BJ (cell line): ENCODE measurements around the gene ACSBG1. TPM values are rescaled to one million over a fixed set of nuclear protein-coding genes. Genes with fewer than 3 reads are reported as not detected.

ENCODE experiments used
- CTCF ChIA-PET: fragments of 350-600 bp; formaldehyde crosslinking; extraction: SDS; loops from one replicate; lab custom pipeline; 2021; ENCODE audit warnings: antibody characterized with exemption, inconsistent platforms; lab: Yijun Ruan, JAX
- POLR2A ChIA-PET: fragments of 300-600 bp; sonication (Branson Sonifier 250); formaldehyde crosslinking; extraction: SDS; loops from one replicate; lab custom pipeline; 2021; ENCODE audit warnings: antibody characterized with exemption; lab: Charles Lee
- DNase-seq: peaks from one replicate; pipeline ENCODE4 v3.0.0-alpha.2; 2011; ENCODE audit warnings: low read depth
- H3K27me3 ChIP-seq: 2 replicates; pipeline ENCODE4 v1.6.0; 2011; ENCODE audit warnings: low read length; ENCODE audit not compliant: control insufficient read depth, insufficient read depth
- H3K36me3 ChIP-seq: 2 replicates; pipeline ENCODE4 v1.5.1; 2011; ENCODE audit warnings: low read length; ENCODE audit not compliant: control insufficient read depth, insufficient read depth
- H3K4me3 ChIP-seq: 2 replicates; pipeline ENCODE4 v1.5.1; 2011; ENCODE audit warnings: low read depth, mild to moderate bottlenecking, control low read depth, low read length
- polyA plus RNA-seq: library from polyadenylated mRNA; depleted of rRNA; stranded (reverse); fragments of >200 nt; gene quantifications from 2 replicates; pipeline ENCODE4 v1.2.3, GENCODE V29; 2011
- TF ChIP-seq, protein P1 (sequence below): IDR thresholded peaks from 2 replicates; pipeline ENCODE4 v1.5.1; 2011; ENCODE audit warnings: low read depth, mild to moderate bottlenecking, control low read depth, inconsistent platforms, low read length, moderate library complexity; ENCODE audit not compliant: insufficient read depth

The ACSBG1 gene
- polyA plus RNA-seq, 1 experiment, result 0.01 TPM

DNA sequence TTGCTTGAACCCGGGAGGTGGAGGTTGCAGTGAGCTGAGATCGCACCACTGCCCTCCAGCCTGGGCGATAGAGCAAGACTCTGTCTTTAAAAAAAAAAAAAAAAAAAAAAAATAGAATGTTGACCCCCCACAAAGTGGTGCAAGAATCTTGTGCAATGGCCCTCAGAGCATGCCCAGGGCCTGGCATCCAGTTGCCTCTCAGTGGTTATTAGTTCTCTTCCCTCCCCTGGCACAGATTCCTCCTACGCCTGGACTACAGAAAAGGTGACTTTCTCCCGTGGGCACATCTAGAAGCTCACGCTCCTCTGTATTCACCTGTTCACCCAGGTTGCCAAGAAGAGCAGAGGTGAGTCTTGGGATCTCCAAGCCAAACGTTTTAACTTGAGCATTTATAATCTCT, 36.7 kb downstream of the ACSBG1 start:
- TF ChIP-seq, protein P1, sequence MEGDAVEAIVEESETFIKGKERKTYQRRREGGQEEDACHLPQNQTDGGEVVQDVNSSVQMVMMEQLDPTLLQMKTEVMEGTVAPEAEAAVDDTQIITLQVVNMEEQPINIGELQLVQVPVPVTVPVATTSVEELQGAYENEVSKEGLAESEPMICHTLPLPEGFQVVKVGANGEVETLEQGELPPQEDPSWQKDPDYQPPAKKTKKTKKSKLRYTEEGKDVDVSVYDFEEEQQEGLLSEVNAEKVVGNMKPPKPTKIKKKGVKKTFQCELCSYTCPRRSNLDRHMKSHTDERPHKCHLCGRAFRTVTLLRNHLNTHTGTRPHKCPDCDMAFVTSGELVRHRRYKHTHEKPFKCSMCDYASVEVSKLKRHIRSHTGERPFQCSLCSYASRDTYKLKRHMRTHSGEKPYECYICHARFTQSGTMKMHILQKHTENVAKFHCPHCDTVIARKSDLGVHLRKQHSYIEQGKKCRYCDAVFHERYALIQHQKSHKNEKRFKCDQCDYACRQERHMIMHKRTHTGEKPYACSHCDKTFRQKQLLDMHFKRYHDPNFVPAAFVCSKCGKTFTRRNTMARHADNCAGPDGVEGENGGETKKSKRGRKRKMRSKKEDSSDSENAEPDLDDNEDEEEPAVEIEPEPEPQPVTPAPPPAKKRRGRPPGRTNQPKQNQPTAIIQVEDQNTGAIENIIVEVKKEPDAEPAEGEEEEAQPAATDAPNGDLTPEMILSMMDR, result no peak
- Histone ChIP-seq H3K27me3 (peaks cover 2% of the 10 kb centered on the region), H3K4me3 (no peak overlapping the region), H3K36me3 (no peaks in the 10 kb centered on the region)
- POLR2A ChIA-PET, result no interaction called here
- DNase-seq, result no peak
- CTCF ChIA-PET, result interaction anchor here (1.1 to 4.2 kb wide), 4 partner anchors 8 to 43 kb away, joined by 4 to 31 read pairs (median 20); no protein-coding TSS in a partner anchor

DNA sequence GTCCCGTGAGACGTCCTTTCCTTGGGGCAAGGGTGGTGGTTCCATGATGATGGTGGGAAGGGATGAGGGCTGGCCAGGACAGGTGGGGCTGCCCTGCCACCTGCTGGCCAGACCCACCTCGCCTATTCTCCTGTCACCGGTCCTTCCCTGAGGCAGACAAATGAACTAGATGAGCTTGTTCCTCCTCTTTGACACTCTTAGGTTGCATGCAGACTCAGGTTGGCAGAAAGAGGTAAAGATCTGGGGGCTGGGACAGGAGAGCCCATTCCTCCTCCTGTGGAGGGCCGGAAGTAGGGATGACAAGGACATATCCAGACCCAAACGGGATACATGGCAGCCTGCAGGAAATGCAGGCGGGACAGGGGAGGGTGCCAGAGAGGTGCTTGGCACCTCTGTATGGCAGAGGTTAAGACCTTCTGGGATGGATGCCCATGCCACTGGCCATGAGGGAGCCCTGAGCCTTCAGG, 38.6 kb downstream of the ACSBG1 start:
- TF ChIP-seq, protein P1, result peak; percentile 68
- POLR2A ChIA-PET, result no interaction called here
- no peaks in the 10 kb centered on the region for H3K36me3 ChIP-seq

DNA sequence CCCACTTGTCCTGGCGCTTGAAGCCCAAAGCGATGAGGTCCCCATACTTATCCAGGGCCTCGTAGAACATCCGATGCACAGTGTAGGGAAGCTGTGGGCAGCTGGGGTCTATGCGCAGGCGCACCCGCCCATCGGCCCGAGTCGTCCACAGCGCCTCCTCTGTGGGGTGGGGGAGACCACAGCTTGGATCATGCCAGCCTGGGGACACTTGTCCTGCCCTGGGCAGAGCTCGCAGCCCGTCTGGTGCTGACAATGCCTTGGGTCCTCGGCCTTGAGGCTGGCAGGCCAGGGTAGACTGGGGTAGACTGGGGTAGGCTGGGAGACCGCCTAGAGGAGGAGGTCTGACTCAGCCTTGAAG, 39.8 kb downstream of the ACSBG1 start:
- no peak for DNase-seq
- Histone ChIP-seq H3K27me3 (no peaks in the 10 kb centered on the region), H3K4me3 (no peak overlapping the region), H3K36me3 (no peaks in the 10 kb centered on the region)
- POLR2A ChIA-PET, result no interaction called here
- TF ChIP-seq, protein P1, result no peak
- CTCF ChIA-PET, result interaction anchor here (0.6 to 4.2 kb wide), 10 partner anchors 10 to 324 kb away, joined by 3 to 31 read pairs (median 10); no protein-coding TSS in a partner anchor

More for the DNA sequence above, 38.6 kb downstream of the ACSBG1 start:
- CTCF ChIA-PET, result interaction anchor here (0.8 to 4.2 kb wide), 20 partner anchors 10 to 326 kb away, joined by 3 to 31 read pairs (median 6); no protein-coding TSS in a partner anchor
- DNase-seq, result no peak
- Histone ChIP-seq H3K27me3 (no peaks in the 10 kb centered on the region; the same call in 1 of the 2 replicates), H3K4me3 (no peak overlapping the region)

DNA sequence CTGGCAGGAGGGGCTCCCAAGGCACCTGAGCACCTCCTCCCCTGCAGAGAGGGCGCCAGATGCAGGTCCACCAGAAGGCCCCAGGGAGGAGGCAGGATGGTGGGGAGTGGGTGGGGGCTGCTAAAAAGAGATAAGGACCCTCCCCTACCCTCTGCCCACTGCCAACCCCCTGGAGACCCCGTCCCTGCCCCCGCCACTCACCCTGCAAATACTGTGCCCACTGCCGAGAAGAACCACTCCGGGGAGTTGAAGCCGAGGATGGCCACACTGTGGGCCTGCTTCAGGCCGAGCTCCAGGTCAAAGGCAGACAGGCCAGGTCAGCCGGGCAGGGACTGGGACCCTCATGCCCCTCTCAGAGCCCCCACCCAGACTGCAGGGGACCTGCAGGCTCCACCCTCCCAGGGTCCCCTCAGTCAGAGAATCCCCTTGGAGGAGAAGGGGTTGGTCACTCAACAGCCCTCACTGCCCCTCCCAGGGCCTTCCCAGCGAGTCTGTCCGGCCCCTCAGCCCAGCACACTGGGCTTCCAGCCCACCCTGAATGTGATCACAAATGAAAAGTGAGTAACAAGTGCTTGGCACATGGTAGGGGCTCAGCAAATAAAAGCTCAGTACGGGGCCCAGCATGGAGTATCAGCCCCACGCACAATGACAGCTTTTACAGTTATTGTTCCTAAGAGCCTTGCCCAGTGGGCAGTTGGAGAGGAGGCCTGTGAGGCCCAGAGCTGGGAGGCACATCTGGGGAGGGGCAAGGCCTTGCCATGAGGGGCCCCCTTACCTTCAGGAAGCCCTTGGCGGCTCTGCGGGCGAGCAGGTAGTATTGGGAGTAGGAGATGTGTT, 40.4 kb downstream of the ACSBG1 start:
- TF ChIP-seq, protein P1, result no peak
- ChIA-PET POLR2A (no interaction called here), CTCF (interaction anchor here (0.6 to 4.2 kb wide), 7 partner anchors 9 to 228 kb away, joined by 3 to 31 read pairs (median 4); no protein-coding TSS in a partner anchor)
- Histone ChIP-seq H3K27me3 (no peaks in the 10 kb centered on the region), H3K4me3 (no peak overlapping the region), H3K36me3 (no peaks in the 10 kb centered on the region)
- DNase-seq, result no peak
